HepG2 (cell line): Measurements from ENCODE around the gene MORF4L1. TPM values are rescaled to one million over a fixed set of nuclear protein-coding genes. Genes with fewer than 3 reads are reported as not detected.
"Not testable (repeated sequence)": the region's sequence is repeated elsewhere in the genome, so short reads cannot be mapped to it uniquely, and the experiment has no call there.

Experiments
- ATAC-seq: fragments of 200-7000 bp; cut with Tn5 transposase; 3 replicates; pipeline ENCODE4 v1.9.1; 2020; ENCODE audit warnings: mild to moderate bottlenecking, moderate library complexity
- BruUV-seq: library from RNA; stranded (reverse); fragments of 400-500 nt; replicated peaks from 2 replicates; lab custom pipeline; 2021; lab: Mats Ljungman, UMichigan
- CTCF ChIA-PET: fragments of 300-600 bp; formaldehyde crosslinking; extraction: SDS; loops from one replicate; lab custom pipeline; 2021; ENCODE audit warnings: low total read pairs, inconsistent platforms, low intra/inter-chr PET ratio; lab: Yijun Ruan, JAX
- POLR2A ChIA-PET: fragments of 350-600 bp; sonication (Branson Sonifier 250); formaldehyde crosslinking; loops from one replicate; lab custom pipeline; 2020; ENCODE audit warnings: antibody characterized with exemption, inconsistent platforms; lab: Yijun Ruan, JAX
- DNase-seq: peaks from one replicate; pipeline ENCODE4 v3.0.0-alpha.2; 2015; ENCODE audit warnings: low spot score
- FAIRE-seq: peaks from 3 replicates; lab custom pipeline; 2011; peaks lifted over from hg19 to GRCh38; lab: Jason Lieb, UNC
- H2AFZ ChIP-seq: one replicate; pipeline ENCODE4 v1.6.1; 2011; ENCODE audit warnings: low read length, inconsistent platforms
- H3K27ac ChIP-seq: fragments of 300-600 bp; 3 replicates; pipeline ENCODE4 v1.8.0; 2011; ENCODE audit warnings: mixed run types, mild to moderate bottlenecking, mixed read lengths, low read length, inconsistent platforms; ENCODE audit not compliant: insufficient read depth; ENCODE audit errors: extremely low read length
- H3K27me3 ChIP-seq, 2 experiments: fragments of 200-600 bp in 1 of 2; 2 replicates in 1 of 2; 3 replicates in 1 of 2; pipeline versions ENCODE4 v1.6.0 to v1.8.0; 2011; ENCODE audit warnings: low read length in 2 of 2, mild to moderate bottlenecking in 2 of 2, moderate library complexity in 2 of 2, inconsistent platforms in 1 of 2; ENCODE audit not compliant: insufficient read depth in 2 of 2, control insufficient read depth in 1 of 2
- H3K36me3 ChIP-seq, 2 experiments: fragments of 200-600 bp in 1 of 2; replicated peaks in 1 of 2; 2 replicates in 1 of 2; 3 replicates in 1 of 2; pipeline versions ENCODE4 v1.5.1 to v1.8.0; 2011; ENCODE audit warnings: low read length in 2 of 2, inconsistent platforms in 1 of 2; ENCODE audit not compliant: insufficient read depth in 2 of 2, control insufficient read depth in 1 of 2
- H3K4me1 ChIP-seq: 2 replicates; pipeline ENCODE4 v1.5.1; 2012; ENCODE audit warnings: low read length, inconsistent platforms; ENCODE audit not compliant: insufficient read depth
- H3K4me2 ChIP-seq: 2 replicates; pipeline ENCODE4 v1.6.0; 2011; ENCODE audit warnings: low read depth, low read length, inconsistent platforms
- H3K4me3 ChIP-seq, 3 experiments: fragments of 200-600 bp in 1 of 3; sonication (generic), shearing (Covaris generic) in 1 of 3; replicated peaks in 1 of 3; 2 replicates each; pipeline ENCODE4 v1.5.1; 2011 to 2016; ENCODE audit warnings: low read length in 3 of 3, inconsistent platforms in 2 of 3, low read depth in 2 of 3, mild to moderate bottlenecking in 2 of 3, control low read depth in 1 of 3, mixed read lengths in 1 of 3; ENCODE audit not compliant: insufficient read depth in 1 of 3
- H3K79me2 ChIP-seq: one replicate; pipeline ENCODE4 v1.6.1; 2011; ENCODE audit warnings: low read length, inconsistent platforms; ENCODE audit not compliant: insufficient read depth
- H3K9ac ChIP-seq: 2 replicates; pipeline ENCODE4 v1.6.0; 2011; ENCODE audit warnings: mild to moderate bottlenecking, low read depth, low read length, inconsistent platforms; ENCODE audit not compliant: insufficient read depth
- H3K9me3 ChIP-seq: 2 replicates; pipeline ENCODE4 v1.5.1; 2012; ENCODE audit warnings: mild to moderate bottlenecking, low read length
- H4K20me1 ChIP-seq: 2 replicates; pipeline ENCODE4 v1.6.0; 2011; ENCODE audit warnings: inconsistent platforms, mild to moderate bottlenecking, low read length, moderate library complexity; ENCODE audit not compliant: insufficient read depth
- HIVEP1 ChIP-seq: sonication (generic); formaldehyde crosslinking; IDR thresholded peaks from 2 replicates; pipeline ENCODE4 v1.4.0; 2020; ENCODE audit warnings: mild to moderate bottlenecking, missing genetic modification reagents
- MAFF ChIP-seq: IDR thresholded peaks from 2 replicates; pipeline ENCODE4 v1.6.1; 2011; ENCODE audit warnings: low read depth, low read length, improper control_type of control experiment
- MAFK ChIP-seq, 2 experiments: IDR thresholded peaks in 1 of 2; conservative IDR thresholded peaks in 1 of 2; 2 replicates each; pipeline ENCODE4 v1.6.1; 2011; ENCODE audit warnings: improper control_type of control experiment in 2 of 2, low read length in 2 of 2
- ZNF770 ChIP-seq: sonication (generic); formaldehyde crosslinking; IDR thresholded peaks from 2 replicates; pipeline ENCODE4 v1.5.0; 2020; ENCODE audit warnings: mild to moderate bottlenecking, missing genetic modification reagents
- WGBS: methylation state at CpG from one replicate; pipeline ENCODE4 v1.1.6; 2017; ENCODE audit warnings: low lambda C conversion rate; 5-methylcytosine and 5-hydroxymethylcytosine counted together
- in situ Hi-C: cut with HindIII; loops from 2 replicates; pipeline ENCODE4 v1.10.0; 2017; ENCODE audit warnings: low pct_unique_long_range_greater_than_20kb; ENCODE audit not compliant: extremely low pct_ligation_motif_present
- intact Hi-C: fragments of 100-400 bp; cut with micrococcal nuclease; formaldehyde crosslinking; loops from one replicate; pipeline ENCODE4 v1.10.0; 2022; ENCODE audit not compliant: unreplicated experiment
- polyA plus RNA-seq, 8 experiments: library from polyadenylated mRNA; depleted of rRNA in 3 of 8; stranded (reverse) in 7 of 8; unstranded in 1 of 8; fragments of >200 nt; fragmentation: Illumina TruSeq in 4 of 8; extraction: Trizol in 4 of 8; gene quantifications; 2 replicates each; pipeline versions ENCODE4 v1.2.1 to v1.2.3, GENCODE V29; 2011 to 2016; ENCODE audit warnings: low read depth in 4 of 8, missing spikeins in 1 of 8, mixed read lengths in 1 of 8; ENCODE audit not compliant: insufficient read depth in 1 of 8
- total RNA-seq, 5 experiments: library from RNA; depleted of rRNA; stranded (reverse); fragments of >200 nt; fragmentation: Illumina TruSeq; extraction: Trizol; gene quantifications; 2 replicates each; pipeline ENCODE4 v1.2.3, GENCODE V29; 2016; ENCODE audit warnings: low read depth in 1 of 5

The MORF4L1 gene
- total and polyA plus RNA-seq, 2 of the 13 experiments (the other 11 are each of a cell fraction or from before 2014, with no cell fraction given), result 218 to 219 TPM

- H3K4me2 ChIP-seq, CTCF ChIA-PET: not testable (repeated sequence)
Measured at GRCh38 chr15:78876954-78877353, 4.3 kb downstream of the MORF4L1 start.

GRCh38 chr15:78878356-78878755 lies 5.7 kb downstream of the MORF4L1 start:
- Histone ChIP-seq H4K20me1 (peaks cover 97% of the 10 kb centered on the region), H3K9ac (no peak overlapping the region), H3K4me2 (peak overlapping the region; percentile 53), H3K9me3 (no peaks in the 10 kb centered on the region), H3K79me2 (peaks cover 100% of the 10 kb centered on the region), H2AFZ (no peak overlapping the region), H3K36me3 (peaks cover 2 to 16% of the 10 kb centered on the region in 2 experiments; a peak in 4 of 5 replicates), H3K27ac (no peak overlapping the region), H3K4me3 (no peak overlapping the region; a peak in 1 of 6 replicates), H3K4me1 (peaks cover 77% of the 10 kb centered on the region)
- ChIA-PET POLR2A (no interaction called here), CTCF (no interaction called here)
- intact Hi-C loops, result no loop called here
- BruUV-seq, result no TSS peak
- in situ Hi-C loops, result no loop called here
- FAIRE-seq, result no peak
- WGBS, result 55% methylated on average over 1 of the region's 1 CpG
- TF ChIP-seq HIVEP1 (CRISPR knock-in tag), result no peak
- peak; percentile 95 to 98 for TF ChIP-seq MAFK (conservative IDR thresholded peaks at IDR 0.05 in 1 of 2, IDR thresholded peaks at IDR 0.05 in 1 of 2; ENCODE audit: low read length in 2 of 2)
- peak; percentile 96 for TF ChIP-seq MAFF
- TF ChIP-seq, all 625 proteins: peak for 2
- no peak for DNase-seq
- peaks cover 0 to 2% of the 10 kb centered on the region in 2 experiments; a peak in 1 of 5 replicates for H3K27me3 ChIP-seq
- ATAC-seq, result no peak

More at GRCh38 chr15:78876954-78877353, 4.3 kb downstream of the MORF4L1 start:
- Histone ChIP-seq H3K79me2 (peaks cover 95% of the 10 kb centered on the region), H3K4me1 (peaks cover 80% of the 10 kb centered on the region), H4K20me1 (peaks cover 85% of the 10 kb centered on the region), H3K4me3 (peak overlapping the region in 2 of 3 experiments; percentile 7 to 22; a peak in 2 of 6 replicates)
- H3K36me3 ChIP-seq, POLR2A ChIA-PET, DNase-seq, H3K9me3 ChIP-seq, BruUV-seq, H2AFZ ChIP-seq, H3K27ac ChIP-seq, H3K9ac ChIP-seq, ATAC-seq, H3K27me3 ChIP-seq, in situ Hi-C loops, intact Hi-C loops, FAIRE-seq: not testable (repeated sequence)
- 80% methylated on average over 14 of the region's 14 CpGs for WGBS
- peak; percentile 42 for TF ChIP-seq ZNF770 (CRISPR knock-in tag)
